Stimulated activated CD4-positive, alpha-beta T cell treated with anti-CD3 and anti-CD28 coated beads, TNF-alpha, amount 100 ng/mL, for 24 hours (primary cell): Measurements from ENCODE around the gene KISS1.

Experiments used
- DNase-seq, 3 experiments: peaks; one replicate each; pipeline ENCODE4 v3.0.0-alpha.2; 2020; ENCODE audit warnings: low read depth in 3 of 3

The KISS1 gene

GRCh38 chr1:204218552-204218951, 22.3 kb upstream of the KISS1 start:
- DNase-seq, result no peak

GRCh38 chr1:204217648-204218000, 21.3 kb upstream of the KISS1 start:
- DNase-seq, result no peak

- DNase-seq, result no peak
Measured at GRCh38 chr1:204216880-204217647, 20.8 kb upstream of the KISS1 start.

- DNase-seq, result no peak
Measured at GRCh38 chr1:204216236-204216635, 19.9 kb upstream of the KISS1 start.

- peak in 1 of 3 experiments; percentile 47 for DNase-seq
Measured at GRCh38 chr1:204213668-204214662, 17.7 kb upstream of the KISS1 start, which contains the start of gene GOLT1A. GOLT1A (minus strand) TSS chr1:204213988; CDS start chr1:204213906, 82 bp downstream.

- DNase-seq, result no peak
Measured at GRCh38 chr1:204212715-204213114, 16.4 kb upstream of the KISS1 start.

- no peak for DNase-seq
Measured at GRCh38 chr1:204211046-204211445, 14.8 kb upstream of the KISS1 start.

GRCh38 chr1:204207136-204207616, 10.9 kb upstream of the KISS1 start:
- DNase-seq, result peak; percentile 52 to 74 (median 54)

GRCh38 chr1:204206121-204206520, 9.8 kb upstream of the KISS1 start:
- DNase-seq, result no peak

GRCh38 chr1:204205486-204205885, 9.2 kb upstream of the KISS1 start:
- no peak for DNase-seq

- no peak for DNase-seq
Measured at GRCh38 chr1:204204944-204205343, 8.7 kb upstream of the KISS1 start.

- no peak for DNase-seq
Measured at GRCh38 chr1:204203206-204203767, 7.0 kb upstream of the KISS1 start.

GRCh38 chr1:204202481-204202880, 6.2 kb upstream of the KISS1 start:
- DNase-seq, result no peak

GRCh38 chr1:204201348-204202040, 5.2 kb upstream of the KISS1 start:
- no peak for DNase-seq

GRCh38 chr1:204199579-204199978, 3.3 kb upstream of the KISS1 start:
- DNase-seq, result no peak

GRCh38 chr1:204198348-204199340, 2.4 kb upstream of the KISS1 start:
- DNase-seq, result no peak

- DNase-seq, result no peak
Measured at GRCh38 chr1:204197068-204197467, 777 bp upstream of the KISS1 start.

- no peak for DNase-seq
Measured at GRCh38 chr1:204194771-204195170, 1.5 kb downstream of the KISS1 start.

GRCh38 chr1:204194080-204194479, 2.2 kb downstream of the KISS1 start:
- no peak for DNase-seq
